Panc1 (cell line): Measurements from ENCODE around the gene GPR107. TPM values are rescaled to one million over a fixed set of nuclear protein-coding genes. Genes with fewer than 3 reads are reported as not detected.

ENCODE experiments used
- ATAC-seq: fragments of 200-7000 bp; cut with Tn5 transposase; 2 replicates; pipeline ENCODE4 v1.9.1; 2020; ENCODE audit warnings: mild to moderate bottlenecking, moderate library complexity
- BruUV-seq: library from RNA; stranded (reverse); fragments of 400-500 nt; replicated peaks from 2 replicates; lab custom pipeline; 2021; lab: Mats Ljungman, UMichigan
- CTCF ChIA-PET: fragments of 300-600 bp; sonication (Branson Sonifier 250); formaldehyde crosslinking; loops from one replicate; lab custom pipeline; 2022; ENCODE audit warnings: antibody characterized with exemption; lab: Charles Lee
- POLR2A ChIA-PET: fragments of 300-600 bp; sonication (Branson Sonifier 250); formaldehyde crosslinking; loops from one replicate; lab custom pipeline; 2022; ENCODE audit warnings: antibody characterized with exemption; lab: Charles Lee
- DNase-seq: peaks from one replicate; pipeline ENCODE4 v3.0.0-alpha.2; 2010; ENCODE audit warnings: low read depth, low spot score
- H3K27ac ChIP-seq: 2 replicates; pipeline ENCODE4 v1.5.1; 2011; ENCODE audit warnings: mild to moderate bottlenecking, low read length, inconsistent platforms
- H3K27me3 ChIP-seq: fragments of 200-500 bp; sonication (Bioruptor generic); 2 replicates; pipeline ENCODE4 v1.6.0; 2014; ENCODE audit warnings: low read length, inconsistent platforms; ENCODE audit not compliant: control insufficient read depth, insufficient read depth
- H3K36me3 ChIP-seq: fragments of 200-500 bp; sonication (Bioruptor generic); 2 replicates; pipeline ENCODE4 v1.5.1; 2014; ENCODE audit warnings: inconsistent platforms, mild to moderate bottlenecking, low read length, moderate library complexity; ENCODE audit not compliant: control insufficient read depth, insufficient read depth
- H3K4me1 ChIP-seq: 2 replicates; pipeline ENCODE4 v1.5.1; 2011; ENCODE audit warnings: inconsistent platforms, mild to moderate bottlenecking, low read length, moderate library complexity; ENCODE audit not compliant: control insufficient read depth, insufficient read depth
- H3K4me3 ChIP-seq, 2 experiments: 2 replicates each; pipeline ENCODE4 v1.5.1; 2011 to 2012; ENCODE audit warnings: low read depth in 2 of 2, low read length in 2 of 2, mild to moderate bottlenecking in 2 of 2, inconsistent platforms in 1 of 2, moderate library complexity in 1 of 2
- H3K9me3 ChIP-seq: fragments of 200-500 bp; sonication (Bioruptor generic); 2 replicates; pipeline ENCODE4 v1.5.1; 2014; ENCODE audit warnings: low read depth, mild to moderate bottlenecking, inconsistent platforms, low read length, moderate library complexity; ENCODE audit not compliant: control insufficient read depth, insufficient read depth
- POLR2AphosphoS5 ChIP-seq: IDR thresholded peaks from 2 replicates; pipeline ENCODE4 v1.6.1; 2012; ENCODE audit warnings: mild to moderate bottlenecking, low read depth, low read length, moderate library complexity
- SIN3A ChIP-seq: IDR thresholded peaks from 2 replicates; pipeline ENCODE4 v1.6.1; 2012; ENCODE audit warnings: low read depth, mild to moderate bottlenecking, low read length, moderate library complexity, borderline replicate concordance; ENCODE audit not compliant: insufficient read depth
- TCF7L2 ChIP-seq: IDR thresholded peaks from 2 replicates; pipeline ENCODE4 v1.6.1; 2011; ENCODE audit warnings: mild to moderate bottlenecking, low read depth, low read length, inconsistent platforms
- in situ Hi-C: cut with HindIII; loops from 2 replicates; pipeline ENCODE4 v1.10.0; 2016; ENCODE audit warnings: low sequenced_read_pairs, low pct_unique_long_range_greater_than_20kb
- intact Hi-C: fragments of 100-400 bp; cut with micrococcal nuclease; formaldehyde crosslinking; loops from one replicate; pipeline ENCODE4 v1.10.0; 2022; ENCODE audit not compliant: unreplicated experiment
- total RNA-seq: library from RNA; stranded (reverse); gene quantifications from one replicate; pipeline ENCODE4 v1.2.1, GENCODE V29; 2021; ENCODE audit not compliant: unreplicated experiment
- TF ChIP-seq, protein P1 (sequence below): fragments of 450-650 bp; IDR thresholded peaks from 2 replicates; pipeline ENCODE4 v1.5.1; 2017; ENCODE audit warnings: mild to moderate bottlenecking
- TF ChIP-seq, protein P2 (sequence below), 2 experiments: IDR thresholded peaks; 2 replicates each; pipeline ENCODE4 v1.6.1; 2011 to 2012; ENCODE audit warnings: low read depth in 2 of 2, control low read depth in 1 of 2, low read length in 1 of 2, mild to moderate bottlenecking in 1 of 2, moderate library complexity in 1 of 2; ENCODE audit not compliant: insufficient read depth in 1 of 2

GPR107 gene
- total RNA-seq, 1 experiment from 2014 or later, result 43.0 TPM

GRCh38 chr9:130040984-130041647 lies 12.6 kb upstream of the GPR107 start:
- ChIA-PET POLR2A (interaction anchor here (0.6 to 0.7 kb wide), 2 partner anchors 210 to 237 kb away, joined by 3 to 4 read pairs; no protein-coding TSS in a partner anchor), CTCF (interaction anchor here (0.7 kb wide), 2 partner anchors 17 to 30 kb away, joined by 3 to 4 read pairs; no protein-coding TSS in a partner anchor)
- Histone ChIP-seq H3K36me3 (peaks cover 3% of the 10 kb centered on the region; the same call in 1 of the 2 replicates), H3K27ac (peak overlapping the region; percentile 79), H3K4me3 (peak overlapping the region; percentile 73 to 82), H3K4me1 (peaks cover 30% of the 10 kb centered on the region), H3K9me3 (no peaks in the 10 kb centered on the region), H3K27me3 (no peaks in the 10 kb centered on the region)
- TF ChIP-seq SIN3A, result no peak
- TF ChIP-seq, protein P1, sequence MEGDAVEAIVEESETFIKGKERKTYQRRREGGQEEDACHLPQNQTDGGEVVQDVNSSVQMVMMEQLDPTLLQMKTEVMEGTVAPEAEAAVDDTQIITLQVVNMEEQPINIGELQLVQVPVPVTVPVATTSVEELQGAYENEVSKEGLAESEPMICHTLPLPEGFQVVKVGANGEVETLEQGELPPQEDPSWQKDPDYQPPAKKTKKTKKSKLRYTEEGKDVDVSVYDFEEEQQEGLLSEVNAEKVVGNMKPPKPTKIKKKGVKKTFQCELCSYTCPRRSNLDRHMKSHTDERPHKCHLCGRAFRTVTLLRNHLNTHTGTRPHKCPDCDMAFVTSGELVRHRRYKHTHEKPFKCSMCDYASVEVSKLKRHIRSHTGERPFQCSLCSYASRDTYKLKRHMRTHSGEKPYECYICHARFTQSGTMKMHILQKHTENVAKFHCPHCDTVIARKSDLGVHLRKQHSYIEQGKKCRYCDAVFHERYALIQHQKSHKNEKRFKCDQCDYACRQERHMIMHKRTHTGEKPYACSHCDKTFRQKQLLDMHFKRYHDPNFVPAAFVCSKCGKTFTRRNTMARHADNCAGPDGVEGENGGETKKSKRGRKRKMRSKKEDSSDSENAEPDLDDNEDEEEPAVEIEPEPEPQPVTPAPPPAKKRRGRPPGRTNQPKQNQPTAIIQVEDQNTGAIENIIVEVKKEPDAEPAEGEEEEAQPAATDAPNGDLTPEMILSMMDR, result no peak
- TF ChIP-seq TCF7L2, result no peak
- no peak for TF ChIP-seq POLR2AphosphoS5
- TF ChIP-seq, protein P2, sequence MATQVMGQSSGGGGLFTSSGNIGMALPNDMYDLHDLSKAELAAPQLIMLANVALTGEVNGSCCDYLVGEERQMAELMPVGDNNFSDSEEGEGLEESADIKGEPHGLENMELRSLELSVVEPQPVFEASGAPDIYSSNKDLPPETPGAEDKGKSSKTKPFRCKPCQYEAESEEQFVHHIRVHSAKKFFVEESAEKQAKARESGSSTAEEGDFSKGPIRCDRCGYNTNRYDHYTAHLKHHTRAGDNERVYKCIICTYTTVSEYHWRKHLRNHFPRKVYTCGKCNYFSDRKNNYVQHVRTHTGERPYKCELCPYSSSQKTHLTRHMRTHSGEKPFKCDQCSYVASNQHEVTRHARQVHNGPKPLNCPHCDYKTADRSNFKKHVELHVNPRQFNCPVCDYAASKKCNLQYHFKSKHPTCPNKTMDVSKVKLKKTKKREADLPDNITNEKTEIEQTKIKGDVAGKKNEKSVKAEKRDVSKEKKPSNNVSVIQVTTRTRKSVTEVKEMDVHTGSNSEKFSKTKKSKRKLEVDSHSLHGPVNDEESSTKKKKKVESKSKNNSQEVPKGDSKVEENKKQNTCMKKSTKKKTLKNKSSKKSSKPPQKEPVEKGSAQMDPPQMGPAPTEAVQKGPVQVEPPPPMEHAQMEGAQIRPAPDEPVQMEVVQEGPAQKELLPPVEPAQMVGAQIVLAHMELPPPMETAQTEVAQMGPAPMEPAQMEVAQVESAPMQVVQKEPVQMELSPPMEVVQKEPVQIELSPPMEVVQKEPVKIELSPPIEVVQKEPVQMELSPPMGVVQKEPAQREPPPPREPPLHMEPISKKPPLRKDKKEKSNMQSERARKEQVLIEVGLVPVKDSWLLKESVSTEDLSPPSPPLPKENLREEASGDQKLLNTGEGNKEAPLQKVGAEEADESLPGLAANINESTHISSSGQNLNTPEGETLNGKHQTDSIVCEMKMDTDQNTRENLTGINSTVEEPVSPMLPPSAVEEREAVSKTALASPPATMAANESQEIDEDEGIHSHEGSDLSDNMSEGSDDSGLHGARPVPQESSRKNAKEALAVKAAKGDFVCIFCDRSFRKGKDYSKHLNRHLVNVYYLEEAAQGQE (IDR thresholded peaks at IDR 0.05; ENCODE audit: insufficient read depth in 1 of 2, low read depth in 2 of 2, low read length in 1 of 2), result no peak
- in situ Hi-C loops (no loop called here), intact Hi-C loops (no loop called here)
- no peak for DNase-seq
- no TSS peak for BruUV-seq
- no peak for ATAC-seq

DNA sequence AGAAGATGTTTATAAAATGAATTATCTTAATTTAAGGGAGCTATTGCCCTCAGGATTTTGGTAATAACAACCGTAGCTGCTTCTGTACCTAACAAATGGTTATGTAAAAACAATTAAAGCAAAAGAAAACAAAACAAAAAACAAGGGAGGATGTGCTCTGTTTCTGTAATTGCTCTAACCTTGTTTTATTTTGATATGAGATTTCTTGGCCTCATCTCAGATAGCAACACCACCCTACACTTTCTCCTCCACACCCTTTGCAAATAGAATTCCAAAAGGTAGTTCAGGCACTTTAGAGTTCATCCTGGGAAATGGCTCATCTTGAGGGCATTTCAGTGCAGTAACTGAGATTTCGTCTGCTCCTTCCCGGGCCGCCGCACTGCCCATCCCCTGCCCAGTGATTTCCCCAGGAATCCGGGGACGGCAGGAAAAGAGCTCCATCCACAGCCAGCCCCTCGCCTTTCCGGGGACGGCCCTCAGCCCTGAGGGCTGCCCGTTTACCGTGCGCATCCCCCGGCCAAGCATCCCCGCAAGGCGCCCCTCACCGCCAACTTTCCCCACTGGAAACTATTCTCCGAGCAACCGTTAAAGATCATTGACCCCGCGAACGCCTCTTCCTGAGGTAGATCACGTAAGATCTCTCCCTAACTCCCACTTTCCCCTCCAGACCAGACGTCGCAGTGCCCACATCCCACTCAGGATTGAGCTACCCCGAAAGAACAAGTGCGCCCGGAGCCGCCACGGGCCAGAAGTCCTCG lies 11.9 kb upstream of the GPR107 start:
- intact Hi-C loops, result no loop called here
- Histone ChIP-seq H3K27ac (peak overlapping the region; percentile 79), H3K27me3 (no peaks in the 10 kb centered on the region), H3K4me3 (peak overlapping the region; percentile 73 to 82), H3K4me1 (peaks cover 25% of the 10 kb centered on the region), H3K36me3 (peaks cover 3% of the 10 kb centered on the region; the same call in 1 of the 2 replicates), H3K9me3 (no peaks in the 10 kb centered on the region)
- CTCF ChIA-PET, result interaction anchor here (0.7 kb wide), 2 partner anchors 16 to 31 kb away, joined by 3 to 4 read pairs; no protein-coding TSS in a partner anchor
- ATAC-seq (0 out of 2 replicates have a peak, but pooled peaks have one; percentile 8), DNase-seq (no peak)
- POLR2A ChIA-PET, result interaction anchor here (0.6 to 0.7 kb wide), 3 partner anchors 38 to 238 kb away, joined by 3 to 4 read pairs (median 3); no protein-coding TSS in a partner anchor
- in situ Hi-C loops, result no loop called here
- TF ChIP-seq SIN3A (no peak), POLR2AphosphoS5 (no peak), TCF7L2 (no peak)
- TF ChIP-seq, protein P1, result no peak
- TF ChIP-seq, protein P2 (IDR thresholded peaks at IDR 0.05; ENCODE audit: insufficient read depth in 1 of 2, low read depth in 2 of 2, low read length in 1 of 2), result no peak
- BruUV-seq, result TSS peak; percentile 78
